SU-DHL-6 (cell line): ENCODE data around the gene RUNX1.

Experiments
- H2AFZ ChIP-seq: fragments of 200-600 bp; sonication (generic); 2 replicates; pipeline ENCODE4 v1.6.1; 2014; ENCODE audit warnings: low read depth, mild to moderate bottlenecking, moderate library complexity, mixed read lengths, antibody characterized with exemption, low read length; ENCODE audit not compliant: severe bottlenecking
- H3F3A ChIP-seq: fragments of 200-600 bp; shearing (Covaris generic); 2 replicates; pipeline ENCODE4 v1.6.0; 2016; ENCODE audit warnings: antibody characterized with exemption, mild to moderate bottlenecking; ENCODE audit not compliant: insufficient read depth
- H3K27ac ChIP-seq: fragments of 200-600 bp; sonication (generic); 2 replicates; pipeline ENCODE4 v1.5.1; 2016; ENCODE audit warnings: low read depth, mild to moderate bottlenecking, low read length, moderate library complexity, mixed read lengths
- H3K27me3 ChIP-seq: fragments of 200-600 bp; sonication (generic), shearing (Covaris generic); 2 replicates; pipeline ENCODE4 v1.6.0; 2014; ENCODE audit warnings: mild to moderate bottlenecking, low read length
- H3K36me3 ChIP-seq: fragments of 200-600 bp; sonication (generic); 2 replicates; pipeline ENCODE4 v1.6.1; 2014; ENCODE audit warnings: mild to moderate bottlenecking, low read length, mixed read lengths
- H3K4me2 ChIP-seq: fragments of 300-600, 200-600 bp; shearing (Covaris generic), sonication (generic); 2 replicates; pipeline ENCODE4 v1.6.0; 2014; ENCODE audit warnings: low read length, low read depth, mild to moderate bottlenecking; ENCODE audit not compliant: poor library complexity, severe bottlenecking
- H3K4me3 ChIP-seq: fragments of 200-600 bp; sonication (generic); 2 replicates; pipeline ENCODE4 v1.5.1; 2014; ENCODE audit warnings: antibody characterized with exemption, low read length, mild to moderate bottlenecking, mixed read lengths; ENCODE audit not compliant: insufficient read depth, poor library complexity, severe bottlenecking
- H3K79me2 ChIP-seq: fragments of 200-600 bp; sonication (generic); 2 replicates; pipeline ENCODE4 v1.6.1; 2014; ENCODE audit warnings: mild to moderate bottlenecking, low read length, moderate library complexity; ENCODE audit not compliant: insufficient read depth
- H3K9ac ChIP-seq: fragments of 200-600 bp; sonication (generic); 2 replicates; pipeline ENCODE4 v1.7.0; 2014; ENCODE audit warnings: mild to moderate bottlenecking, low read length
- H3K9me2 ChIP-seq: fragments of 200-600 bp; sonication (generic); replicated peaks from 2 replicates; pipeline ENCODE4 v1.6.1; 2014; ENCODE audit warnings: low read length; ENCODE audit not compliant: insufficient read depth
- H3K9me3 ChIP-seq: fragments of 200-600 bp; sonication (generic); 2 replicates; pipeline ENCODE4 v1.6.1; 2014; ENCODE audit warnings: low read length, mixed read lengths; ENCODE audit not compliant: insufficient read depth
- H4K20me1 ChIP-seq: fragments of 200-600 bp; sonication (generic); 2 replicates; pipeline ENCODE4 v1.6.1; 2014; ENCODE audit warnings: low read depth, mild to moderate bottlenecking, antibody characterized with exemption, low read length, moderate library complexity, mixed read lengths
- EZH2phosphoT487 ChIP-seq: fragments of 200-600 bp; sonication (generic), shearing (Covaris generic); conservative IDR thresholded peaks from 2 replicates; pipeline ENCODE4 v1.6.1; 2018; ENCODE audit warnings: mild to moderate bottlenecking, antibody characterized with exemption, low read length, moderate library complexity, mixed read lengths
- TF ChIP-seq, protein P1 (sequence below): fragments of 200-600 bp; sonication (generic); IDR thresholded peaks from one replicate; pipeline ENCODE4 v1.5.1; 2017; ENCODE audit warnings: antibody characterized with exemption, mild to moderate bottlenecking, low read length, moderate library complexity; ENCODE audit not compliant: insufficient read depth, poor library complexity, severe bottlenecking

Gene RUNX1

DNA sequence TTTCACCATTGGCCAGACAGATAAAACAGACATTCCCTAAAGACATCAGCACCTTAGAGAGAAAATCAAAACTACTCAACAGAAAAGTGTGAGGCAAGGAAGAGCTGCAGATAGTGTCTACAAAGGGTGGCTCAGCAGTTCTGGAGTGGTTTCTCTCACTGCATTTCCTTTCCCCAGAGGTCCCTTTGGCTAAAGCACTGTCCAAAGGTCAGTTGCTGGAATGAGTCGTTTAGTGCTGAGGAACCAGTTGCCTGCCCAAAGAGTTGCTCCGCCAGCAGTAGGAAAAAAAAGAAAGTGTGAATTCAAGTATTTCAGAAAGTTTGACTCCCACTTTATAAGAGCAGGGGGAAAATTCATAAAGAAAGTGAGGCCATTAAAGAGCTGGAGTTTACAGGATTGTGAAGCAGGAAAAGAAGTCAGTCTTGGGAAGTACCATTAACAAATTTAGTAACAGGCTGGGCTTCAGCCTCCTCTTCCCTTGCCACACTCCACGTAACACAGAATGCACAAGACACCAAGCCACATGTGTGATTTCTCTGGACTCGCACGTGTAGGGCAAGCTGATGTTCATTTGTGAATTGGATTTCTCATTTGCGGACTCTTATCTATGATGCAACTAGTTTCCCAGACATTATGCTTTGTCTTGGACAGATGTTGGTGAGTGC lies 122.2 kb downstream of the RUNX1 start:
- H3K4me2 ChIP-seq = no peak overlapping the region
- no peak overlapping the region for H2AFZ ChIP-seq
- H3K79me2 ChIP-seq = peaks cover 73% of the 10 kb centered on the region
- no peaks in the 10 kb centered on the region for H3K9me2 ChIP-seq
- H3F3A ChIP-seq = no peaks in the 10 kb centered on the region
- H3K27ac ChIP-seq = no peak overlapping the region
- no peak for TF ChIP-seq EZH2phosphoT487
- TF ChIP-seq, protein P1, sequence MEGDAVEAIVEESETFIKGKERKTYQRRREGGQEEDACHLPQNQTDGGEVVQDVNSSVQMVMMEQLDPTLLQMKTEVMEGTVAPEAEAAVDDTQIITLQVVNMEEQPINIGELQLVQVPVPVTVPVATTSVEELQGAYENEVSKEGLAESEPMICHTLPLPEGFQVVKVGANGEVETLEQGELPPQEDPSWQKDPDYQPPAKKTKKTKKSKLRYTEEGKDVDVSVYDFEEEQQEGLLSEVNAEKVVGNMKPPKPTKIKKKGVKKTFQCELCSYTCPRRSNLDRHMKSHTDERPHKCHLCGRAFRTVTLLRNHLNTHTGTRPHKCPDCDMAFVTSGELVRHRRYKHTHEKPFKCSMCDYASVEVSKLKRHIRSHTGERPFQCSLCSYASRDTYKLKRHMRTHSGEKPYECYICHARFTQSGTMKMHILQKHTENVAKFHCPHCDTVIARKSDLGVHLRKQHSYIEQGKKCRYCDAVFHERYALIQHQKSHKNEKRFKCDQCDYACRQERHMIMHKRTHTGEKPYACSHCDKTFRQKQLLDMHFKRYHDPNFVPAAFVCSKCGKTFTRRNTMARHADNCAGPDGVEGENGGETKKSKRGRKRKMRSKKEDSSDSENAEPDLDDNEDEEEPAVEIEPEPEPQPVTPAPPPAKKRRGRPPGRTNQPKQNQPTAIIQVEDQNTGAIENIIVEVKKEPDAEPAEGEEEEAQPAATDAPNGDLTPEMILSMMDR = no peak
- no peaks in the 10 kb centered on the region for H3K36me3 ChIP-seq
- no peaks in the 10 kb centered on the region for H3K9me3 ChIP-seq
- H4K20me1 ChIP-seq = peaks cover 4% of the 10 kb centered on the region; the same call in 1 of the 2 replicates
- H3K9ac ChIP-seq = no peak overlapping the region
- H3K4me3 ChIP-seq = no peak overlapping the region
- no peaks in the 10 kb centered on the region for H3K27me3 ChIP-seq

DNA sequence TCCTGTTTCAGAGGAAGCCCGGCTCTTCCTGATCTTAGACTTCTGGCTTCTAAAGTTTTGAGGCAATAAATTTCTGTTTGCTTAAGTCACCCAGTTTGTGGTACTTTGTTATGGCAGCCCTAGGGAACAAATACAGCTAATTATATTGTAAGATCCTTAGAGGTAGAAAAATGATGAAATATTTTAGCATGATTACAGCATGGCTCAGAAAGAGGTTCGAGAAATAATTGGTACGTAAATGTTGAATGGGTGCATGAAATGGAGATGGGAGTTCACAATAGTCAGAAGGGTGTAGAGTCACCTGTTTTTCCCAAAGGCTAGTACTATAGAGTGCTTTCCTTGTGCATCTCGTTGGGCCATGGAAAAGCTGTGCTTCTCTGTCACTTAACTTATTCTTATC lies 123.5 kb downstream of the RUNX1 start:
- no peaks in the 10 kb centered on the region for H3K9me3 ChIP-seq
- H3K9me2 ChIP-seq = no peaks in the 10 kb centered on the region
- no peak overlapping the region for H3K4me3 ChIP-seq
- TF ChIP-seq, protein P1 = no peak
- no peak for TF ChIP-seq EZH2phosphoT487
- H3F3A ChIP-seq = no peaks in the 10 kb centered on the region
- peaks cover 4% of the 10 kb centered on the region; the same call in 1 of the 2 replicates for H4K20me1 ChIP-seq
- peaks cover 78% of the 10 kb centered on the region for H3K79me2 ChIP-seq
- H3K36me3 ChIP-seq = no peaks in the 10 kb centered on the region
- no peak overlapping the region for H3K4me2 ChIP-seq
- H3K27me3 ChIP-seq = no peaks in the 10 kb centered on the region
- no peak overlapping the region for H3K9ac ChIP-seq
- H3K27ac ChIP-seq = no peak overlapping the region
- no peak overlapping the region for H2AFZ ChIP-seq

DNA sequence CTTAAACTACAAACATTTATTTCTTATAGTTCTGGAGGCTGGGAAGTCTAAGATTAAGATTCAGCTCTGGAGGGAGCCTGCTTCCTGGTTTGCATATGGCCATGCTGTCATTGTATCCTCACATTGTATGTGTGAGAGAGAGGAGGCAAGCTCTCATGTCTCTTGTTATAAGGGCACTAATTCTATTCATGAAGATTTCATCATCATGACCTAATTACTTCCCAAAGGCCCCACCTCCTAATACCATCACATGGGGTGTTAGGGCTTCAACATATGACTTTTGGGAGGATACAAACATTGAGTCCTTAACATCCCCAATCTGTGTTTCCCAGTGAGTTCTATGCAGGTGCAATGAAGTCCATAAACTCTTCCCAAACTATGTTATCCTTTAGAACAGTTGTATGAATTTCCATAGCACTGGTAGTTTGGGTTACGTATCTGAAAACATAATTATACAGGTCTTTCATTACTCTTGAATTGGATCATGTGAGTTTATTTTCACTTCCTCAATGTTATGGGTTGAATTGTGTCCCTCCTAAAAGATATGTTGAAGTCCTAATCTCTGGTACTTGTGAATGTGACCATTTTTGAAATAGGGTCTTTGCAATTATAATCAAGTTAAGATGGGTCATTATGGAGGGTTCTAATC lies 124.2 kb downstream of the RUNX1 start:
- Histone ChIP-seq H3K9me3 (no peaks in the 10 kb centered on the region), H2AFZ (no peak overlapping the region), H3K79me2 (peaks cover 79% of the 10 kb centered on the region), H3K9ac (no peak overlapping the region), H3K4me2 (no peak overlapping the region), H3K9me2 (no peaks in the 10 kb centered on the region), H3K27me3 (no peaks in the 10 kb centered on the region), H3K27ac (no peak overlapping the region), H3K36me3 (no peaks in the 10 kb centered on the region), H4K20me1 (peaks cover 4% of the 10 kb centered on the region; the same call in 1 of the 2 replicates), H3K4me3 (no peak overlapping the region), H3F3A (no peaks in the 10 kb centered on the region)
- TF ChIP-seq, protein P1 = no peak
- no peak for TF ChIP-seq EZH2phosphoT487
